Measurements from ENCODE around the gene TRIM26.

DNA sequence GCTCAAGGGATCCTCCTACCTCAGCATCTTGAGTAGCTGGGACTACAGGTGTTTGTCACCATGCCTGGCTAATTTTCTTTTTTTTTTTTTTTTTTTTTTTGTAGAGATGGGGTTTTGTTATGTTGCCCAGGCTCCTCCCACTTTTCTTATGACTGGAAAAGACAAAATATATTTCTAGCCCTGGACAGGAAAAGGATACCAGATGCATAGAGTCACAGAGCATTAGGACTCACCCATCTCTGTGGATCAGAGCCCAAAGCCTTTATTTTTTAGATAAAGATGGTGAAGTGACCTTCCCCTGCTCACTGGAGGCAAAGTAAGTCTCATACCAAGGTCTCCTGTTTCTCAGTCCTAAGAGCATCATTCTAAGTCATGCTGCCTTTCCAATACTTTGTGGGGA is 55.6 kb downstream of the TRIM26 start:
- TF ChIP-seq CTCF (IDR thresholded peaks at IDR 0.05): no peak
- TF ChIP-seq POLR2AphosphoS5 (IDR thresholded peaks at IDR 0.05): no peak
- no peak for TF ChIP-seq EP300 (IDR thresholded peaks at IDR 0.05)
- no peak for TF ChIP-seq POLR2A (IDR thresholded peaks at IDR 0.05; ENCODE audit: low read depth)

Data from esophagus muscularis mucosa (tissue), 4 donors.